ENCODE data around the gene NIPAL3. TPM values are rescaled to one million over a fixed set of nuclear protein-coding genes. Genes with fewer than 3 reads are reported as not detected.

Gene NIPAL3
- total RNA-seq, 1 experiment from 2014 or later = 55.8 TPM

GRCh38 chr1:24451746-24452145 is 36.1 kb downstream of the NIPAL3 start:
- intact Hi-C loops (cut with micrococcal nuclease) = no loop called here
- peaks cover 88% of the 10 kb centered on the region for H3K36me3 Mint-ChIP-seq (ENCODE audit: insufficient read depth, unreplicated experiment)
- no peak overlapping the region for H3K27ac Mint-ChIP-seq (ENCODE audit: low read depth, unreplicated experiment)
- POLR2A ChIA-PET = interaction anchor here (1.3 kb wide), 1 partner anchor 35 kb away, joined by 3 read pairs; no protein-coding TSS in a partner anchor
- no peaks in the 10 kb centered on the region for H3K27me3 Mint-ChIP-seq (ENCODE audit: insufficient read depth, unreplicated experiment)
- H3K4me3 Mint-ChIP-seq (ENCODE audit: unreplicated experiment) = no peak overlapping the region
- H3K9me3 Mint-ChIP-seq (ENCODE audit: unreplicated experiment) = no peaks in the 10 kb centered on the region
- CTCF ChIA-PET = interaction anchor here (0.5 to 0.7 kb wide), 3 partner anchors 33 to 643 kb away, joined by 3 to 4 read pairs (median 3); no protein-coding TSS in a partner anchor
- H3K4me1 Mint-ChIP-seq (ENCODE audit: insufficient read depth, unreplicated experiment) = no peaks in the 10 kb centered on the region
- BruUV-seq (replicated peaks) = no TSS peak
- no peak for DNase-seq (ENCODE audit: unreplicated experiment)
- TF ChIP-seq, protein P1, sequence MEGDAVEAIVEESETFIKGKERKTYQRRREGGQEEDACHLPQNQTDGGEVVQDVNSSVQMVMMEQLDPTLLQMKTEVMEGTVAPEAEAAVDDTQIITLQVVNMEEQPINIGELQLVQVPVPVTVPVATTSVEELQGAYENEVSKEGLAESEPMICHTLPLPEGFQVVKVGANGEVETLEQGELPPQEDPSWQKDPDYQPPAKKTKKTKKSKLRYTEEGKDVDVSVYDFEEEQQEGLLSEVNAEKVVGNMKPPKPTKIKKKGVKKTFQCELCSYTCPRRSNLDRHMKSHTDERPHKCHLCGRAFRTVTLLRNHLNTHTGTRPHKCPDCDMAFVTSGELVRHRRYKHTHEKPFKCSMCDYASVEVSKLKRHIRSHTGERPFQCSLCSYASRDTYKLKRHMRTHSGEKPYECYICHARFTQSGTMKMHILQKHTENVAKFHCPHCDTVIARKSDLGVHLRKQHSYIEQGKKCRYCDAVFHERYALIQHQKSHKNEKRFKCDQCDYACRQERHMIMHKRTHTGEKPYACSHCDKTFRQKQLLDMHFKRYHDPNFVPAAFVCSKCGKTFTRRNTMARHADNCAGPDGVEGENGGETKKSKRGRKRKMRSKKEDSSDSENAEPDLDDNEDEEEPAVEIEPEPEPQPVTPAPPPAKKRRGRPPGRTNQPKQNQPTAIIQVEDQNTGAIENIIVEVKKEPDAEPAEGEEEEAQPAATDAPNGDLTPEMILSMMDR (IDR thresholded peaks at IDR 0.05; ENCODE audit: unreplicated experiment) = no peak

- no TSS peak for BruUV-seq (replicated peaks)
- CTCF ChIA-PET = interaction anchor here (1.0 kb wide), 2 partner anchors 10 to 134 kb away, joined by 3 read pairs; no protein-coding TSS in a partner anchor
- no peak overlapping the region for H3K27ac Mint-ChIP-seq (ENCODE audit: low read depth, unreplicated experiment)
Observed at GRCh38 chr1:24452922-24453485, 37.4 kb downstream of the NIPAL3 start.

GRCh38 chr1:24454673-24455072 is 39.1 kb downstream of the NIPAL3 start:
- no peaks in the 10 kb centered on the region for H3K27me3 Mint-ChIP-seq (ENCODE audit: insufficient read depth, unreplicated experiment)
- POLR2A ChIA-PET = no interaction called here
- peaks cover 72% of the 10 kb centered on the region for H3K36me3 Mint-ChIP-seq (ENCODE audit: insufficient read depth, unreplicated experiment)
- H3K4me3 Mint-ChIP-seq (ENCODE audit: unreplicated experiment) = no peak overlapping the region
- intact Hi-C loops (cut with micrococcal nuclease) = no loop called here
- no peak for DNase-seq (ENCODE audit: unreplicated experiment)
- H3K4me1 Mint-ChIP-seq (ENCODE audit: insufficient read depth, unreplicated experiment) = no peaks in the 10 kb centered on the region
- TF ChIP-seq, protein P1 (IDR thresholded peaks at IDR 0.05; ENCODE audit: unreplicated experiment) = no peak
- H3K27ac Mint-ChIP-seq (ENCODE audit: low read depth, unreplicated experiment) = peak overlapping the region; percentile 75
- no peaks in the 10 kb centered on the region for H3K9me3 Mint-ChIP-seq (ENCODE audit: unreplicated experiment)
- CTCF ChIA-PET = no interaction called here
- no TSS peak for BruUV-seq (replicated peaks)

More at GRCh38 chr1:24452922-24453485, 37.4 kb downstream of the NIPAL3 start:
- peaks cover 88% of the 10 kb centered on the region for H3K36me3 Mint-ChIP-seq (ENCODE audit: insufficient read depth, unreplicated experiment)
- intact Hi-C loops (cut with micrococcal nuclease) = no loop called here
- TF ChIP-seq, protein P1 (IDR thresholded peaks at IDR 0.05; ENCODE audit: unreplicated experiment) = no peak
- no peaks in the 10 kb centered on the region for H3K4me1 Mint-ChIP-seq (ENCODE audit: insufficient read depth, unreplicated experiment)
- no peaks in the 10 kb centered on the region for H3K27me3 Mint-ChIP-seq (ENCODE audit: insufficient read depth, unreplicated experiment)
- no peak for DNase-seq (ENCODE audit: unreplicated experiment)
- POLR2A ChIA-PET = interaction anchor here (0.9 kb wide), 1 partner anchor 22 kb away, joined by 3 read pairs; no protein-coding TSS in a partner anchor
- H3K9me3 Mint-ChIP-seq (ENCODE audit: unreplicated experiment) = no peaks in the 10 kb centered on the region
- H3K4me3 Mint-ChIP-seq (ENCODE audit: unreplicated experiment) = no peak overlapping the region

GRCh38 chr1:24455272-24455671 is 39.7 kb downstream of the NIPAL3 start:
- TF ChIP-seq, protein P1 (IDR thresholded peaks at IDR 0.05; ENCODE audit: unreplicated experiment) = no peak
- Mint-ChIP-seq H3K27ac (ENCODE audit: low read depth, unreplicated experiment) (peak overlapping the region; percentile 75), H3K9me3 (ENCODE audit: unreplicated experiment) (no peaks in the 10 kb centered on the region), H3K4me1 (ENCODE audit: insufficient read depth, unreplicated experiment) (no peaks in the 10 kb centered on the region), H3K4me3 (ENCODE audit: unreplicated experiment) (no peak overlapping the region), H3K36me3 (ENCODE audit: insufficient read depth, unreplicated experiment) (peaks cover 72% of the 10 kb centered on the region), H3K27me3 (ENCODE audit: insufficient read depth, unreplicated experiment) (no peaks in the 10 kb centered on the region)
- intact Hi-C loops (cut with micrococcal nuclease) = no loop called here
- CTCF ChIA-PET = no interaction called here
- no peak for DNase-seq (ENCODE audit: unreplicated experiment)
- POLR2A ChIA-PET = no interaction called here
- BruUV-seq (replicated peaks) = no TSS peak

All from MCF 10A (cell line).